Thoracic aorta (tissue), 2 donors: ENCODE measurements around the gene PPP3CA. TPM values are rescaled to one million over a fixed set of nuclear protein-coding genes. Genes with fewer than 3 reads are reported as not detected.

Source experiments
- ATAC-seq: fragments of 150-250 bp; one replicate; pipeline ENCODE4 v1.8.0; 2017; ENCODE audit warnings: low read depth; ENCODE audit not compliant: insufficient number of reproducible peaks, low FRiP score
- DNase-seq: peaks from one replicate; pipeline ENCODE4 v3.0.0-alpha.2; 2020; ENCODE audit warnings: low spot score
- H3K27ac ChIP-seq, 2 donors: fragments of 200-600 bp; sonication (generic); 1 replicate in 1 of 2; 2 replicates in 1 of 2; pipeline ENCODE4 v1.5.1; 2016; ENCODE audit warnings: mild to moderate bottlenecking in 2 of 2, moderate library complexity in 2 of 2
- H3K27me3 ChIP-seq: fragments of 200-600 bp; sonication (generic); replicated peaks from 2 replicates; pipeline ENCODE4 v1.6.0; 2016; ENCODE audit warnings: mild to moderate bottlenecking; ENCODE audit not compliant: insufficient read depth
- H3K36me3 ChIP-seq: fragments of 200-600 bp; sonication (generic); one replicate; pipeline ENCODE4 v1.5.1; 2016
- H3K4me1 ChIP-seq, 2 donors: fragments of 200-600 bp; sonication (generic); 1 replicate in 1 of 2; 2 replicates in 1 of 2; pipeline versions ENCODE4 v1.5.1 to v1.6.0; 2016; ENCODE audit warnings: low read depth in 2 of 2, mild to moderate bottlenecking in 1 of 2; ENCODE audit not compliant: control insufficient read depth in 1 of 2
- H3K4me3 ChIP-seq: fragments of 200-600 bp; sonication (generic); 2 replicates; pipeline ENCODE4 v1.5.1; 2016; ENCODE audit warnings: mild to moderate bottlenecking
- H3K9me3 ChIP-seq: fragments of 200-600 bp; sonication (generic); 2 replicates; pipeline ENCODE4 v1.5.1; 2016
- CTCF ChIP-seq: fragments of 200-600 bp; sonication (generic); IDR thresholded peaks from one replicate; pipeline ENCODE4 v1.5.1; 2019; ENCODE audit warnings: antibody characterized with exemption
- total RNA-seq, 2 donors: library from RNA; depleted of rRNA; stranded (reverse); fragments of >200 nt; gene quantifications; one replicate each; pipeline versions ENCODE4 v1.1.0 to v1.2.3, GENCODE V29; 2016

Gene PPP3CA
- total RNA-seq, 2 donors from 2014 or later = 21.9 to 43.2 TPM

GRCh38 chr4:101127176-101127790 lies 220.0 kb downstream of the PPP3CA start:
- Histone ChIP-seq H3K9me3 (no peaks in the 10 kb centered on the region), H3K36me3 (no peaks in the 10 kb centered on the region), H3K4me3 (no peak overlapping the region), H3K27ac (no peak overlapping the region), H3K4me1 (peaks cover 13 to 18% of the 10 kb centered on the region in 2 donors), H3K27me3 (no peaks in the 10 kb centered on the region)
- no peak for ATAC-seq
- DNase-seq = no peak
- TF ChIP-seq CTCF = no peak

DNA sequence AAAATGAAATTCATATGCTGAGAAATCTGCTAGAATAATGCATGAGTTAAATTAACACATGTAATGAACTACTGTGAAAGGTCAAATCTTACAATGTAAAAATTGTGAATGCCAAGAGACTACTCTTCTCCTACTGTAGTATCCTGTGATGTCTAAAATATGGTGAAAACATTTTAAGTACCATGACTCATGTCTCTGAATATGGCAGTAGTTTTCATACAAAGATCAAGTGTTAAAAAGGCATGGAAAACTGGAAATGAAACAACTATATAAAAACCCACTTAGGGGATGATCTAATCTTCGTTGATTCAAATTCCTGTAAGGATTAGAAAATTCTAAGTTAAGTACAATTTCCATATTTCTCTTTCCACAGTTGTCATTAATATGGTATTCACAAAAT lies 221.3 kb downstream of the PPP3CA start:
- no peak for TF ChIP-seq CTCF
- no peak overlapping the region for H3K27ac ChIP-seq
- H3K9me3 ChIP-seq = no peaks in the 10 kb centered on the region
- H3K4me3 ChIP-seq = no peak overlapping the region
- H3K4me1 ChIP-seq = peaks cover 13 to 18% of the 10 kb centered on the region in 2 donors
- DNase-seq = no peak
- no peaks in the 10 kb centered on the region for H3K27me3 ChIP-seq
- H3K36me3 ChIP-seq = no peaks in the 10 kb centered on the region
- ATAC-seq = no peak

GRCh38 chr4:101125045-101125942 lies 222.0 kb downstream of the PPP3CA start:
- H3K36me3 ChIP-seq = no peaks in the 10 kb centered on the region
- ATAC-seq (no peak), DNase-seq (no peak)
- H3K4me1 ChIP-seq = peaks cover 13 to 18% of the 10 kb centered on the region in 2 donors
- no peak overlapping the region for H3K4me3 ChIP-seq
- no peaks in the 10 kb centered on the region for H3K9me3 ChIP-seq
- H3K27ac ChIP-seq = no peak overlapping the region
- no peak for TF ChIP-seq CTCF
- H3K27me3 ChIP-seq = no peaks in the 10 kb centered on the region

- H3K4me3 ChIP-seq = no peak overlapping the region
- H3K4me1 ChIP-seq = peaks cover 13 to 18% of the 10 kb centered on the region in 2 donors
- DNase-seq (no peak), ATAC-seq (no peak)
- H3K9me3 ChIP-seq = no peaks in the 10 kb centered on the region
- no peak for TF ChIP-seq CTCF
- no peak overlapping the region for H3K27ac ChIP-seq
- H3K36me3 ChIP-seq = no peaks in the 10 kb centered on the region
- H3K27me3 ChIP-seq = no peaks in the 10 kb centered on the region
Measured at GRCh38 chr4:101123231-101123630, 224.1 kb downstream of the PPP3CA start.

- H3K4me3 ChIP-seq = no peak overlapping the region
- ATAC-seq = no peak
- H3K9me3 ChIP-seq = no peaks in the 10 kb centered on the region
- DNase-seq = no peak
- no peak for TF ChIP-seq CTCF
- peaks cover 11 to 13% of the 10 kb centered on the region in 2 donors for H3K4me1 ChIP-seq
- H3K27me3 ChIP-seq = no peaks in the 10 kb centered on the region
- no peaks in the 10 kb centered on the region for H3K36me3 ChIP-seq
- no peak overlapping the region for H3K27ac ChIP-seq
Measured at GRCh38 chr4:101122019-101122418, 225.3 kb downstream of the PPP3CA start.
